Activated naive CD8-positive, alpha-beta T cell treated with anti-CD3 and anti-CD28 coated beads, Interleukin-2, amount 10 ng/mL, durations not matched to agents 7 days and 5 days (primary cell): ENCODE results near the gene TFEB. TPM values are rescaled to one million over a fixed set of nuclear protein-coding genes. Genes with fewer than 3 reads are reported as not detected.

ENCODE experiments used
- ATAC-seq: fragments of 150-1000 bp; cut with Tn5 transposase; one replicate; pipeline ENCODE4 v1.10.0; 2021; ENCODE audit warnings: low read depth, moderate library complexity
- POLR2A ChIA-PET: fragments of 350-600 bp; sonication (Branson Sonifier 250); formaldehyde crosslinking; loops from one replicate; lab custom pipeline; 2021; ENCODE audit warnings: antibody characterized with exemption; lab: Charles Lee
- DNase-seq: peaks from one replicate; pipeline ENCODE4 v3.0.0; 2021
- H3K27ac Mint-ChIP-seq: one replicate; pipeline ENCODE4 v1.8.0; 2022; ENCODE audit warnings: mild to moderate bottlenecking, mixed read lengths
- H3K27me3 Mint-ChIP-seq: one replicate; pipeline ENCODE4 v1.8.0; 2022; ENCODE audit warnings: mild to moderate bottlenecking, moderate library complexity, mixed read lengths
- H3K36me3 Mint-ChIP-seq: one replicate; pipeline ENCODE4 v1.8.0; 2021; ENCODE audit warnings: mild to moderate bottlenecking, mixed read lengths
- H3K4me1 Mint-ChIP-seq: one replicate; pipeline ENCODE4 v1.8.0; 2021; ENCODE audit warnings: mixed read lengths
- H3K4me3 Mint-ChIP-seq: one replicate; pipeline ENCODE4 v1.8.0; 2022; ENCODE audit warnings: mild to moderate bottlenecking, moderate library complexity, mixed read lengths
- H3K9me3 Mint-ChIP-seq: one replicate; pipeline ENCODE4 v1.8.0; 2021; ENCODE audit warnings: mixed read lengths
- total RNA-seq, 2 experiments: library from RNA; stranded (reverse); gene quantifications; one replicate each; pipeline ENCODE4 v1.2.3, GENCODE V29; 2021

TFEB gene
- total RNA-seq, 2 experiments from 2014 or later: 17.6 TPM

GRCh38 chr6:41652866-41653652 lies 82.3 kb downstream of the TFEB start:
- POLR2A ChIA-PET: interaction anchor here (0.6 kb wide), 1 partner anchor 685 kb away, joined by 3 read pairs; no protein-coding TSS in a partner anchor
- no peak overlapping the region for H3K27ac Mint-ChIP-seq

DNA sequence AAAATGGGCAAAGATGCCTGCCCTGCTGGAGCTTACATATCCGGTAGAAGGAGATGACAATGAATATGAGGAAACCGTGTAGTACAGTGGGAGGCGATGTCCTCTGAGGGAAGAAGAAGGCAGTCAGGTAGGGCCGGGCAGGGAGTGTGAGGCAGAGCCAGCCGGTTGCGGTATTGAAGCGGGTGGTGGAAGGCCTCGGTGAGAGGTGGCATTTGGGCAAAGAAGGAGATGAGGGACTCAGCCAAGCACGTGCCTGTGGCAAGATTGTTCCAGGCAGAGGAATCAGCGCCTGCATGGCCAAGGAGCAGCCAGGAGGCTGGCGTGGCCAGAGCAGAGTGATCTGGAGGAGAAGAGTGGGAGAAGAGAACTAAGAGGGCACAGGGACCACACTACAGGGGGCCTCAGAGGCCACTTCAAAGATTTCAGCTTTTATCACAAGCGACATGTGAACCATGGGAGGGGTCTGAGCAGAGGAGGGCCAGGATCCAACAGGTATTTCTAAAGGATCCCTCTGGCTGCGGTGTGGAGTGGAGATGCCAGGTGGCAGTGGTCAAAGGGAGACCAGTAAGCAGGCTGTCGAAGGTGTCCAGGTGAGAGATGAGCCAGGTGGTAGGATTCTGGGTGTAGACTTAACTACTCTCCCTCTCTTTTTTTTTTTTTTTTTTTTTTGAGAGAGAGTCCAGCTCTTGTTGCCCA lies 83.3 kb downstream of the TFEB start:
- Mint-ChIP-seq H3K27ac (no peak overlapping the region), H3K36me3 (no peaks in the 10 kb centered on the region), H3K4me1 (peaks cover 3% of the 10 kb centered on the region), H3K9me3 (no peaks in the 10 kb centered on the region), H3K27me3 (peaks cover 2% of the 10 kb centered on the region), H3K4me3 (no peak overlapping the region)
- POLR2A ChIA-PET: no interaction called here
- ATAC-seq: no peak
- DNase-seq: no peak

More at GRCh38 chr6:41652866-41653652, 82.3 kb downstream of the TFEB start:
- Mint-ChIP-seq H3K27me3 (peaks cover 4% of the 10 kb centered on the region), H3K36me3 (no peaks in the 10 kb centered on the region), H3K9me3 (no peaks in the 10 kb centered on the region), H3K4me3 (no peak overlapping the region), H3K4me1 (peaks cover 3% of the 10 kb centered on the region)
- DNase-seq (no peak), ATAC-seq (no peak)

- H3K4me3 Mint-ChIP-seq: no peak overlapping the region
- ATAC-seq: peak; percentile 14
- DNase-seq: no peak
- no peaks in the 10 kb centered on the region for H3K36me3 Mint-ChIP-seq
- peaks cover 2% of the 10 kb centered on the region for H3K27me3 Mint-ChIP-seq
- POLR2A ChIA-PET: no interaction called here
- H3K9me3 Mint-ChIP-seq: no peaks in the 10 kb centered on the region
- peaks cover 3% of the 10 kb centered on the region for H3K4me1 Mint-ChIP-seq
- no peak overlapping the region for H3K27ac Mint-ChIP-seq
Observed at GRCh38 chr6:41651246-41651961, 84.0 kb downstream of the TFEB start.

GRCh38 chr6:41650120-41650519 lies 85.3 kb downstream of the TFEB start:
- Mint-ChIP-seq H3K36me3 (no peaks in the 10 kb centered on the region), H3K4me3 (no peak overlapping the region), H3K9me3 (no peaks in the 10 kb centered on the region), H3K4me1 (no peaks in the 10 kb centered on the region), H3K27me3 (peaks cover 2% of the 10 kb centered on the region), H3K27ac (no peak overlapping the region)
- DNase-seq: no peak
- ATAC-seq: no peak
- POLR2A ChIA-PET: no interaction called here

DNA sequence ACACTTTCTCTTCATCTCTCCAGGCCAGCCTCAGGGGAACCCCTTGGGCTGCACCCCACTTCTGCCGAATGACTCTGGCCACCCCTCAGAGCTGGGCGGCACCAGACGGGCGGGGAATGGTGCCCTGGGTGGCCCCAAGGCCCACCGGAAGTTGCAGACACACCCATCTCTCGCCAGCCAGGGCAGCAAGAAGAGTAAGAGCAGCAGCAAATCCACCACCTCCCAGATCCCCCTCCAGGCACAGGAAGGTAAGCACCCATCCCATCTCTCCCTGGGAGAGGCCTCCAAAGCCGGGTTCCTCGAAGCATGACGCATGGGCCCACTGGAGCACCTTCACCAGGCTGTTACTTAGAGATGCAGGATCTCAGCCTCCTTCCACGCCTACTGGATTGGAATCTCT lies 85.8 kb downstream of the TFEB start:
- H3K27ac Mint-ChIP-seq: no peak overlapping the region
- H3K27me3 Mint-ChIP-seq: peaks cover 2% of the 10 kb centered on the region
- POLR2A ChIA-PET: no interaction called here
- ATAC-seq (no peak), DNase-seq (no peak)
- no peak overlapping the region for H3K4me3 Mint-ChIP-seq
- no peaks in the 10 kb centered on the region for H3K4me1 Mint-ChIP-seq
- H3K9me3 Mint-ChIP-seq: no peaks in the 10 kb centered on the region
- no peaks in the 10 kb centered on the region for H3K36me3 Mint-ChIP-seq

- no peak for DNase-seq
- Mint-ChIP-seq H3K4me3 (no peak overlapping the region), H3K36me3 (no peaks in the 10 kb centered on the region), H3K4me1 (no peaks in the 10 kb centered on the region), H3K27ac (no peak overlapping the region), H3K9me3 (no peaks in the 10 kb centered on the region), H3K27me3 (peaks cover 2% of the 10 kb centered on the region)
- ATAC-seq: no peak
- POLR2A ChIA-PET: no interaction called here
Observed at GRCh38 chr6:41648921-41649320, 86.5 kb downstream of the TFEB start.

DNA sequence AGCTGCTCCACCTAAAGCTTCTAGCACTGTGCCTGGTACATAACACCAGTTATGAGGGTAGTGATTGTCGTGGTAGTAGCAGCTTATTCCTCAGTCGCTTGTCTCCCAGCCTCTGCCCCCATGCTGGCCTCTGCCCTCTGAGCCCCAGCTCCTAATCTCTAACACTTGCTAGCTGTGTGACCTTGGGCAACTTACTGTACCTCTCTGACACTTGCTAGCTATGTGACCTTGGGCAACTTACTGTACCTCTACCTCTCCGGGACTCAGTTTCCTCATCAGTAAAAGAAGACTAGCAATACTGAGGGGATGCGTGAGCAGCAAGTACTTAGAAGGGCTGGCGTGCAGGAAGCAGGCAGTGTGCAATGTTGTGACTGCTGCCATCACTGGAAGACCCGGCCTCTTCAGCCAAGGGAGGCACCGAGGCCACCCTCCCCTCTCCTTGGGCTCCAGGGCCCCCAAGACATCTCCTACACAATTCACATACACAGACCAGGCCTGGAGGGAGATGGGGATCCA lies 87.3 kb downstream of the TFEB start:
- peaks cover 4% of the 10 kb centered on the region for H3K4me1 Mint-ChIP-seq
- ATAC-seq (no peak), DNase-seq (no peak)
- H3K27ac Mint-ChIP-seq: no peak overlapping the region
- POLR2A ChIA-PET: no interaction called here
- H3K27me3 Mint-ChIP-seq: peaks cover 5% of the 10 kb centered on the region
- no peak overlapping the region for H3K4me3 Mint-ChIP-seq
- H3K9me3 Mint-ChIP-seq: no peaks in the 10 kb centered on the region
- H3K36me3 Mint-ChIP-seq: no peaks in the 10 kb centered on the region

DNA sequence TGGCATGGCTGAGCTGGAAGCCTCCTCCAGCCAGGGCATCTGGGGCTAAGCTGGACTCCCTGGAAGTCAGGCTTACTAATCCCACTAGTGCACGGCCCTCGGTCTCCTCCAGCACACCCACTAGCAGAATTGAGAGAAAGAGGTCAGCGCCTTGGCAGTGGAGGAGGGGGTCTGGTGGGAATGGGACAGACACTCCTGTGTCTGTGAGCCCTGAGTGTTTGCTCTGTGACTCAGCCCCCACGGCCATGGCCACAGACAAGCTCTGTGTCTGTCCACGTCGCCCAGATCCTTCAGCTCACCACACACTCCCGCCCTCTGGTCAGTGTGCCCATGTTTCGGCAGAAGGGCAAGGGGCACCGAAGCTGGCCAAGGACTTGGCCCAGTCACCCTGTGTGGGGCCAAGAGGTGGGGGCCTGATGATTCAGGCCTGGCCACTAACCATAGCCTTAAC lies 88.3 kb downstream of the TFEB start:
- Mint-ChIP-seq H3K9me3 (no peaks in the 10 kb centered on the region), H3K4me3 (no peak overlapping the region), H3K4me1 (peaks cover 6% of the 10 kb centered on the region), H3K27me3 (peaks cover 12% of the 10 kb centered on the region), H3K36me3 (no peaks in the 10 kb centered on the region), H3K27ac (no peak overlapping the region)
- ATAC-seq (no peak), DNase-seq (no peak)
- POLR2A ChIA-PET: no interaction called here

GRCh38 chr6:41646026-41646795 lies 89.2 kb downstream of the TFEB start:
- ATAC-seq (no peak), DNase-seq (no peak)
- POLR2A ChIA-PET: no interaction called here
- Mint-ChIP-seq H3K4me3 (no peak overlapping the region), H3K4me1 (peaks cover 6% of the 10 kb centered on the region), H3K36me3 (no peaks in the 10 kb centered on the region), H3K27ac (no peak overlapping the region), H3K27me3 (peaks cover 15% of the 10 kb centered on the region), H3K9me3 (no peaks in the 10 kb centered on the region)

- Mint-ChIP-seq H3K4me1 (peaks cover 6% of the 10 kb centered on the region), H3K9me3 (no peaks in the 10 kb centered on the region), H3K4me3 (no peak overlapping the region), H3K27ac (no peak overlapping the region), H3K36me3 (no peaks in the 10 kb centered on the region), H3K27me3 (peaks cover 24% of the 10 kb centered on the region)
- DNase-seq (no peak), ATAC-seq (no peak)
- POLR2A ChIA-PET: no interaction called here
Observed at GRCh38 chr6:41645007-41645618, 90.3 kb downstream of the TFEB start.

DNA sequence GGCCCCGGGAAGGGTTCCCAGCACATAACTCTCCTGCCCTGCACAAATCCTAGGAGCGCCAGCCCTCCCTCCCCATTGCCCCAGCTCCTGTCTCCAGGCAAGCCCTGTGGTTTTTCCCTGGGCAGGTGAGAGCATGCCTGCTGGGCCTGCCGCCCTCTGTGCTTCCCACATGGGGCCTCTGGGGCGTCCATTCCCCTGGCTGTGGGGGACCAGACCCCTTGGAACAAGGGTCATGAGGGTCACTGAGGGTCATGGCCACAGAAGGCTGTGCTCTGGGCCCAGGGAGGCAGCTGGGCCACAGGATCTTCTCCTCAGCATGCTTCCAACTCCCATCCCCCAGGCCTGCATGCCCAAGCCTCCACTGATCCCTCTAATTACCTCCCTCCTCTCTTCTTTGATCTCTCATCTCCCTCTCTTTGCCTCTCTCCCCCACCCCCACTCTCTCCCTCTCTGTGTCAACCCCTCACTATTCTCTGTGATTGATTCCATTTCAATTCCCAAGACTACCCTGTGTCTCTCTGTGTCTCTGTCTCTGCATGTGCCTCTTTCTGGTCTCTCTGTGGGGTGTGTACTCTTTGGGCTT lies 91.0 kb downstream of the TFEB start:
- Mint-ChIP-seq H3K4me1 (peaks cover 6% of the 10 kb centered on the region), H3K27me3 (peaks cover 31% of the 10 kb centered on the region), H3K27ac (no peak overlapping the region), H3K4me3 (no peak overlapping the region), H3K36me3 (no peaks in the 10 kb centered on the region), H3K9me3 (no peaks in the 10 kb centered on the region)
- POLR2A ChIA-PET: no interaction called here
- DNase-seq (no peak), ATAC-seq (no peak)

GRCh38 chr6:41643899-41644269 lies 91.5 kb downstream of the TFEB start:
- Mint-ChIP-seq H3K9me3 (no peaks in the 10 kb centered on the region), H3K27me3 (peaks cover 36% of the 10 kb centered on the region), H3K27ac (no peak overlapping the region), H3K4me1 (peaks cover 6% of the 10 kb centered on the region), H3K4me3 (no peak overlapping the region), H3K36me3 (no peaks in the 10 kb centered on the region)
- POLR2A ChIA-PET: no interaction called here
- no peak for DNase-seq
- no peak for ATAC-seq
